ENCODE data around the gene HUWE1. TPM values are rescaled to one million over a fixed set of nuclear protein-coding genes. Genes with fewer than 3 reads are reported as not detected.

The HUWE1 gene
- total RNA-seq, 1 experiment from 2014 or later: 231 TPM

GRCh38 chrX:53718073-53718472 is 31.6 kb upstream of the HUWE1 start:
- Histone ChIP-seq H3K27ac (ENCODE audit: low read length) (no peak overlapping the region), H3K36me3 (ENCODE audit: control insufficient read depth, insufficient read depth, low read length) (no peaks in the 10 kb centered on the region), H3K4me1 (ENCODE audit: control insufficient read depth, insufficient read depth, low read length) (no peaks in the 10 kb centered on the region; the same call in 1 of the 2 replicates), H3K4me3 (ENCODE audit: low read depth in 2 of 2, low read length in 2 of 2) (no peak overlapping the region), H3K27me3 (ENCODE audit: control insufficient read depth, insufficient read depth, low read length) (no peaks in the 10 kb centered on the region), H3K9me3 (ENCODE audit: control insufficient read depth, insufficient read depth, low read depth, low read length) (no peaks in the 10 kb centered on the region)
- ChIA-PET CTCF (no interaction called here), POLR2A (no interaction called here)
- ATAC-seq: no peak
- in situ Hi-C loops (cut with HindIII; ENCODE audit: low pct_unique_long_range_greater_than_20kb, low sequenced_read_pairs) (no loop called here), intact Hi-C loops (cut with micrococcal nuclease; ENCODE audit: unreplicated experiment) (no loop called here)
- DNase-seq (ENCODE audit: low read depth, low spot score): no peak
- no TSS peak for BruUV-seq (replicated peaks)
- TF ChIP-seq, protein P1, sequence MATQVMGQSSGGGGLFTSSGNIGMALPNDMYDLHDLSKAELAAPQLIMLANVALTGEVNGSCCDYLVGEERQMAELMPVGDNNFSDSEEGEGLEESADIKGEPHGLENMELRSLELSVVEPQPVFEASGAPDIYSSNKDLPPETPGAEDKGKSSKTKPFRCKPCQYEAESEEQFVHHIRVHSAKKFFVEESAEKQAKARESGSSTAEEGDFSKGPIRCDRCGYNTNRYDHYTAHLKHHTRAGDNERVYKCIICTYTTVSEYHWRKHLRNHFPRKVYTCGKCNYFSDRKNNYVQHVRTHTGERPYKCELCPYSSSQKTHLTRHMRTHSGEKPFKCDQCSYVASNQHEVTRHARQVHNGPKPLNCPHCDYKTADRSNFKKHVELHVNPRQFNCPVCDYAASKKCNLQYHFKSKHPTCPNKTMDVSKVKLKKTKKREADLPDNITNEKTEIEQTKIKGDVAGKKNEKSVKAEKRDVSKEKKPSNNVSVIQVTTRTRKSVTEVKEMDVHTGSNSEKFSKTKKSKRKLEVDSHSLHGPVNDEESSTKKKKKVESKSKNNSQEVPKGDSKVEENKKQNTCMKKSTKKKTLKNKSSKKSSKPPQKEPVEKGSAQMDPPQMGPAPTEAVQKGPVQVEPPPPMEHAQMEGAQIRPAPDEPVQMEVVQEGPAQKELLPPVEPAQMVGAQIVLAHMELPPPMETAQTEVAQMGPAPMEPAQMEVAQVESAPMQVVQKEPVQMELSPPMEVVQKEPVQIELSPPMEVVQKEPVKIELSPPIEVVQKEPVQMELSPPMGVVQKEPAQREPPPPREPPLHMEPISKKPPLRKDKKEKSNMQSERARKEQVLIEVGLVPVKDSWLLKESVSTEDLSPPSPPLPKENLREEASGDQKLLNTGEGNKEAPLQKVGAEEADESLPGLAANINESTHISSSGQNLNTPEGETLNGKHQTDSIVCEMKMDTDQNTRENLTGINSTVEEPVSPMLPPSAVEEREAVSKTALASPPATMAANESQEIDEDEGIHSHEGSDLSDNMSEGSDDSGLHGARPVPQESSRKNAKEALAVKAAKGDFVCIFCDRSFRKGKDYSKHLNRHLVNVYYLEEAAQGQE (IDR thresholded peaks at IDR 0.05; ENCODE audit: insufficient read depth in 1 of 2, low read depth in 2 of 2, low read length in 1 of 2): no peak
- TF ChIP-seq SIN3A (IDR thresholded peaks at IDR 0.05; ENCODE audit: borderline replicate concordance, insufficient read depth, low read depth, low read length): no peak
- TF ChIP-seq POLR2AphosphoS5 (IDR thresholded peaks at IDR 0.05; ENCODE audit: low read depth, low read length): no peak
- no peak for TF ChIP-seq CTCF (IDR thresholded peaks at IDR 0.05)
- no peak for TF ChIP-seq TCF7L2 (IDR thresholded peaks at IDR 0.05; ENCODE audit: low read depth, low read length)

GRCh38 chrX:53717205-53717604 is 30.7 kb upstream of the HUWE1 start:
- ChIA-PET POLR2A (no interaction called here), CTCF (no interaction called here)
- DNase-seq (ENCODE audit: low read depth, low spot score): no peak
- Histone ChIP-seq H3K36me3 (ENCODE audit: control insufficient read depth, insufficient read depth, low read length) (no peaks in the 10 kb centered on the region), H3K9me3 (ENCODE audit: control insufficient read depth, insufficient read depth, low read depth, low read length) (no peaks in the 10 kb centered on the region), H3K4me3 (ENCODE audit: low read depth in 2 of 2, low read length in 2 of 2) (no peak overlapping the region), H3K4me1 (ENCODE audit: control insufficient read depth, insufficient read depth, low read length) (no peaks in the 10 kb centered on the region; the same call in 1 of the 2 replicates), H3K27ac (ENCODE audit: low read length) (no peak overlapping the region), H3K27me3 (ENCODE audit: control insufficient read depth, insufficient read depth, low read length) (no peaks in the 10 kb centered on the region)
- intact Hi-C loops (cut with micrococcal nuclease; ENCODE audit: unreplicated experiment) (no loop called here), in situ Hi-C loops (cut with HindIII; ENCODE audit: low pct_unique_long_range_greater_than_20kb, low sequenced_read_pairs) (no loop called here)
- BruUV-seq (replicated peaks): no TSS peak
- TF ChIP-seq SIN3A (IDR thresholded peaks at IDR 0.05; ENCODE audit: borderline replicate concordance, insufficient read depth, low read depth, low read length) (no peak), TCF7L2 (IDR thresholded peaks at IDR 0.05; ENCODE audit: low read depth, low read length) (no peak), POLR2AphosphoS5 (IDR thresholded peaks at IDR 0.05; ENCODE audit: low read depth, low read length) (no peak), CTCF (IDR thresholded peaks at IDR 0.05) (no peak)
- TF ChIP-seq, protein P1 (IDR thresholded peaks at IDR 0.05; ENCODE audit: insufficient read depth in 1 of 2, low read depth in 2 of 2, low read length in 1 of 2): no peak
- no peak for ATAC-seq
